NCI-H774 (cell line): ENCODE data around the gene STUM.
"Not testable (repeated sequence)": the region's sequence is repeated elsewhere in the genome, so short reads cannot be mapped to it uniquely, and the experiment has no call there.

Source experiments
- DNase-seq: peaks from one replicate; lab custom pipeline; 2025; lab: John Stamatoyannopoulos, UW

STUM gene

GRCh38 chr1:226604560-226605317, 56.2 kb downstream of the STUM start:
- no peak for DNase-seq

- no peak for DNase-seq
Measured at GRCh38 chr1:226605318-226605950, 56.9 kb downstream of the STUM start.

GRCh38 chr1:226606311-226607267, 58.0 kb downstream of the STUM start:
- DNase-seq = no peak

- no peak for DNase-seq
Measured at GRCh38 chr1:226607268-226607660, 58.7 kb downstream of the STUM start.

GRCh38 chr1:226607821-226608220, 59.3 kb downstream of the STUM start:
- DNase-seq = no peak

GRCh38 chr1:226608699-226609505, 60.3 kb downstream of the STUM start:
- peak; percentile 55 for DNase-seq

- DNase-seq = no peak
Measured at GRCh38 chr1:226609836-226610455, 61.4 kb downstream of the STUM start.

- DNase-seq = no peak
Measured at GRCh38 chr1:226610671-226611070, 62.1 kb downstream of the STUM start.

- DNase-seq = no peak
Measured at GRCh38 chr1:226611301-226611700, 62.7 kb downstream of the STUM start.

GRCh38 chr1:226611980-226612379, 63.4 kb downstream of the STUM start:
- DNase-seq = not testable (repeated sequence)

GRCh38 chr1:226615876-226616275, 67.3 kb downstream of the STUM start:
- DNase-seq = no peak

- no peak for DNase-seq
Measured at GRCh38 chr1:226616636-226617035, 68.1 kb downstream of the STUM start.

- no peak for DNase-seq
Measured at GRCh38 chr1:226617109-226617508, 68.5 kb downstream of the STUM start.

- DNase-seq = not testable (repeated sequence)
Measured at GRCh38 chr1:226617719-226618118, 69.2 kb downstream of the STUM start.

- DNase-seq = no peak
Measured at GRCh38 chr1:226618380-226618779, 69.8 kb downstream of the STUM start.

GRCh38 chr1:226619031-226619430, 70.5 kb downstream of the STUM start:
- DNase-seq = no peak

GRCh38 chr1:226622012-226622411, 73.4 kb downstream of the STUM start:
- DNase-seq = no peak

GRCh38 chr1:226624526-226624925, 76.0 kb downstream of the STUM start:
- no peak for DNase-seq

- no peak for DNase-seq
Measured at GRCh38 chr1:226625326-226625725, 76.8 kb downstream of the STUM start.

GRCh38 chr1:226625832-226626576, 77.4 kb downstream of the STUM start:
- no peak for DNase-seq

GRCh38 chr1:226626577-226626956, 78.0 kb downstream of the STUM start:
- no peak for DNase-seq
